ENCODE results near the gene SHCBP1L. TPM values are rescaled to one million over a fixed set of nuclear protein-coding genes. Genes with fewer than 3 reads are reported as not detected.

Gene SHCBP1L
- total RNA-seq, 1 donor from 2014 or later, result not detected

DNA sequence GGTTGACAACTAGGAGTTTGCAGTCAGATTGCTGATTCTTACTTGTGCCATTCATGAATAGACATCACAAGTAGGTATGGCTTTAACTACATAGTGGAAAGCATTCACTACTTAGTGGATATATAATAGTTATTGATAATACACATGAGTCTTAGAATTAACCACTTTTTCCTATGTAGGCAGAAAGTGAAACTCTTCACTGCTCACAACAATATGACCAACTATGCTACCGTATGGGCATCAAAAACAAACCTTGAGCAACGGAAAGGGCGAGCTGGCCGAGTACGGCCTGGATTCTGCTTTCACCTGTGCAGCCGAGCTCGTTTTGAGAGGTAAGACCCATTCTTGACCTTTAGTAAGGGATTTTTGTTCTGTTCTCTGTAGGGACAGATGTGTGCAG, 75.1 kb downstream of the SHCBP1L start:
- no peak for DNase-seq
- no peaks in the 10 kb centered on the region for H3K27me3 Mint-ChIP-seq
- ChIA-PET CTCF (no interaction called here), POLR2A (no interaction called here)
- ATAC-seq (ENCODE audit: low read depth), result no peak
- H3K4me1 Mint-ChIP-seq, result no peaks in the 10 kb centered on the region
- no peak overlapping the region for H3K4me3 Mint-ChIP-seq
- TF ChIP-seq, protein P1, sequence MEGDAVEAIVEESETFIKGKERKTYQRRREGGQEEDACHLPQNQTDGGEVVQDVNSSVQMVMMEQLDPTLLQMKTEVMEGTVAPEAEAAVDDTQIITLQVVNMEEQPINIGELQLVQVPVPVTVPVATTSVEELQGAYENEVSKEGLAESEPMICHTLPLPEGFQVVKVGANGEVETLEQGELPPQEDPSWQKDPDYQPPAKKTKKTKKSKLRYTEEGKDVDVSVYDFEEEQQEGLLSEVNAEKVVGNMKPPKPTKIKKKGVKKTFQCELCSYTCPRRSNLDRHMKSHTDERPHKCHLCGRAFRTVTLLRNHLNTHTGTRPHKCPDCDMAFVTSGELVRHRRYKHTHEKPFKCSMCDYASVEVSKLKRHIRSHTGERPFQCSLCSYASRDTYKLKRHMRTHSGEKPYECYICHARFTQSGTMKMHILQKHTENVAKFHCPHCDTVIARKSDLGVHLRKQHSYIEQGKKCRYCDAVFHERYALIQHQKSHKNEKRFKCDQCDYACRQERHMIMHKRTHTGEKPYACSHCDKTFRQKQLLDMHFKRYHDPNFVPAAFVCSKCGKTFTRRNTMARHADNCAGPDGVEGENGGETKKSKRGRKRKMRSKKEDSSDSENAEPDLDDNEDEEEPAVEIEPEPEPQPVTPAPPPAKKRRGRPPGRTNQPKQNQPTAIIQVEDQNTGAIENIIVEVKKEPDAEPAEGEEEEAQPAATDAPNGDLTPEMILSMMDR (IDR thresholded peaks at IDR 0.05), result no peak
- peaks cover 99% of the 10 kb centered on the region for H3K36me3 Mint-ChIP-seq (ENCODE audit: low read depth)
- H3K27ac Mint-ChIP-seq, result no peak overlapping the region
- no peaks in the 10 kb centered on the region for H3K9me3 Mint-ChIP-seq
- intact Hi-C loops (cut with micrococcal nuclease), result loop anchor here (5.0 kb wide), 1 partner anchor 36 kb away; no protein-coding TSS in a partner anchor

DNA sequence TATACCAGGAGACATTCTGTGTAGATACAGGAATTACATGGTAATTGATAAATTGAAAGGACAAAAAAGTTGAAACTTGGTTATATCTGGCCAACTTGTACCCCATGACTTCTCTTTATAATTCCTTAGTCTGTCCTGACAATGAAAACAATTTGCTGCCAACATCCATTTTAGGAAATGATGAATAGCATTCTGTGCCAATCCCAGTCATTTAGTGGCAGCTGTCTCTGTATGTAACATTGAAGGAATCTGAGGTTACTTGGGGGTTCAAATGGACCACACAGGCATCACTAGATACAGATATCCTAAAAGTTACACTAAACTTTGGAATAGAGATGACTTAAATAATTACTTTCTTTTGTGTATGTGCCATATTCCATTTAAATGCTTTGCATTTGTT, 75.6 kb downstream of the SHCBP1L start:
- Mint-ChIP-seq H3K4me3 (no peak overlapping the region), H3K9me3 (no peaks in the 10 kb centered on the region), H3K27ac (no peak overlapping the region), H3K27me3 (no peaks in the 10 kb centered on the region), H3K4me1 (no peaks in the 10 kb centered on the region), H3K36me3 (ENCODE audit: low read depth) (peaks cover 99% of the 10 kb centered on the region)
- DNase-seq, result no peak
- intact Hi-C loops (cut with micrococcal nuclease), result loop anchor here (5.0 kb wide), 1 partner anchor 35 kb away; no protein-coding TSS in a partner anchor
- CTCF ChIA-PET, result no interaction called here
- no peak for ATAC-seq (ENCODE audit: low read depth)
- POLR2A ChIA-PET, result no interaction called here
- TF ChIP-seq, protein P1 (IDR thresholded peaks at IDR 0.05), result no peak

DNA sequence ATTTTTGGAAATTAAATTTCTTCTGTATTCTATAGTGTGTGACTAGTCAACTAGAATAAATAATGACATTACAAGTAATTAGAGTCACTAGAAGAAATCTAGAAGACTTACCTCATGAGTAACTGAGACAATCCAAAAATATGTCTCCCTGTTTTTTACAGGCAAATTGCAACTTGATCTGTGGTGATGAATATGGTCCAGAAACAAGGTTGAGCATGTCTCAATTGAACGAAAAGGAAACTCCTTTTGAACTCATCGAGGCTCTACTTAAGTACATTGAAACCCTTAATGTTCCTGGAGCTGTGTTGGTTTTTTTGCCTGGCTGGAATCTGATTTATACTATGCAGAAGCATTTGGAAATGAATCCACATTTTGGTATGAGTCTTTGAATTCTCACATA, 77.1 kb downstream of the SHCBP1L start:
- Mint-ChIP-seq H3K36me3 (ENCODE audit: low read depth) (peaks cover 97% of the 10 kb centered on the region), H3K4me1 (no peaks in the 10 kb centered on the region), H3K27me3 (no peaks in the 10 kb centered on the region), H3K27ac (no peak overlapping the region), H3K4me3 (no peak overlapping the region), H3K9me3 (no peaks in the 10 kb centered on the region)
- no peak for DNase-seq
- ATAC-seq (ENCODE audit: low read depth), result no peak
- CTCF ChIA-PET, result no interaction called here
- intact Hi-C loops (cut with micrococcal nuclease), result loop anchor here (2.0 to 5.0 kb wide), 2 partner anchors 17 to 34 kb away; no protein-coding TSS in a partner anchor
- POLR2A ChIA-PET, result no interaction called here
- TF ChIP-seq, protein P1 (IDR thresholded peaks at IDR 0.05), result no peak

DNA sequence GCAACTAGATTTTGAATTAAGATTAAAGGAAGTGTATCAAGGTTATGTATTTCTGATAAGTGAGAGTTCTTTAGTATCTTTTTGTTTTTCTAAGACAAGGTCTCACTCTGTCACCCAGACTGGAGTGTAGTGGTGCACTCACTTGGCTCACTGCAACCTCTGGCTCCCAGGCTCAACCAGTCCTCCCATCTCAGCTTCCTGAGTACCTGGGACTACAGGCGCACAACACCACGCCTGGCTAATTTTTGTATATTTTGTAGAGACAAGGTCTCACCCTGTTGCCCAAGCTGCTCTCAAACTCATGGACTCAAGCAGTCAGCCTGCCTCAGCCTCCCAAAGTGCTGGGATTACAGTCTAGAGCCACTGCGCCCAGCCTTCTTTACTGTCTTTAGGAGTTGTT, 80.1 kb downstream of the SHCBP1L start:
- Mint-ChIP-seq H3K9me3 (no peaks in the 10 kb centered on the region), H3K27ac (no peak overlapping the region), H3K4me1 (no peaks in the 10 kb centered on the region), H3K27me3 (no peaks in the 10 kb centered on the region), H3K4me3 (no peak overlapping the region), H3K36me3 (ENCODE audit: low read depth) (peaks cover 89% of the 10 kb centered on the region)
- POLR2A ChIA-PET, result no interaction called here
- no peak for DNase-seq
- intact Hi-C loops (cut with micrococcal nuclease), result no loop called here
- TF ChIP-seq, protein P1 (IDR thresholded peaks at IDR 0.05), result no peak
- CTCF ChIA-PET, result no interaction called here
- ATAC-seq (ENCODE audit: low read depth), result no peak

GRCh38 chr1:182869241-182869666, 83.7 kb downstream of the SHCBP1L start:
- TF ChIP-seq, protein P1 (IDR thresholded peaks at IDR 0.05), result no peak
- no peaks in the 10 kb centered on the region for H3K4me1 Mint-ChIP-seq
- no peak overlapping the region for H3K4me3 Mint-ChIP-seq
- no peaks in the 10 kb centered on the region for H3K27me3 Mint-ChIP-seq
- CTCF ChIA-PET, result no interaction called here
- H3K27ac Mint-ChIP-seq, result no peak overlapping the region
- peaks cover 90% of the 10 kb centered on the region for H3K36me3 Mint-ChIP-seq (ENCODE audit: low read depth)
- no peaks in the 10 kb centered on the region for H3K9me3 Mint-ChIP-seq
- ATAC-seq (ENCODE audit: low read depth) (no peak), DNase-seq (no peak)
- POLR2A ChIA-PET, result no interaction called here
- intact Hi-C loops (cut with micrococcal nuclease), result no loop called here
